Measurements from ENCODE around the gene PIGV. TPM values are rescaled to one million over a fixed set of nuclear protein-coding genes. Genes with fewer than 3 reads are reported as not detected.
"Not testable (repeated sequence)": the region's sequence is repeated elsewhere in the genome, so short reads cannot be mapped to it uniquely, and the experiment has no call there.

PIGV gene
- total and polyA plus RNA-seq, 9 donors = 9.2 to 15.4 (median 10.9) TPM

- peak; percentile 55 to 69 (median 63) for DNase-seq
- H3K9me3 ChIP-seq = no peaks in the 10 kb centered on the region
- H3K4me1 ChIP-seq (ENCODE audit: insufficient read depth) = peaks cover 6% of the 10 kb centered on the region
- WGBS, 3 donors = 3 to 17% (median 9%) methylated on average over 5 of the region's 5 CpGs
- no peaks in the 10 kb centered on the region for H3K27me3 ChIP-seq
- peak overlapping the region in 1 of 2 donors; percentile 4 for H3K27ac ChIP-seq
- no peak overlapping the region for H3K4me3 ChIP-seq
- intact Hi-C loops (cut with DNase I) = no loop called here
- no peak for TF ChIP-seq CTCF (IDR thresholded peaks at IDR 0.05)
- no peak for TF ChIP-seq EP300 (IDR thresholded peaks at IDR 0.05)
- TF ChIP-seq POLR2A (IDR thresholded peaks at IDR 0.05) = no peak
- H3K36me3 ChIP-seq = no peaks in the 10 kb centered on the region
Observed at GRCh38 chr1:26799479-26800142, 11.9 kb downstream of the PIGV start.

GRCh38 chr1:26803932-26804331 lies 16.2 kb downstream of the PIGV start:
- 94 to 97% (median 96%) methylated on average over 12 to 29 of the region's 36 CpGs for WGBS, 3 donors
- not testable (repeated sequence) for H3K4me3 ChIP-seq, DNase-seq

DNA sequence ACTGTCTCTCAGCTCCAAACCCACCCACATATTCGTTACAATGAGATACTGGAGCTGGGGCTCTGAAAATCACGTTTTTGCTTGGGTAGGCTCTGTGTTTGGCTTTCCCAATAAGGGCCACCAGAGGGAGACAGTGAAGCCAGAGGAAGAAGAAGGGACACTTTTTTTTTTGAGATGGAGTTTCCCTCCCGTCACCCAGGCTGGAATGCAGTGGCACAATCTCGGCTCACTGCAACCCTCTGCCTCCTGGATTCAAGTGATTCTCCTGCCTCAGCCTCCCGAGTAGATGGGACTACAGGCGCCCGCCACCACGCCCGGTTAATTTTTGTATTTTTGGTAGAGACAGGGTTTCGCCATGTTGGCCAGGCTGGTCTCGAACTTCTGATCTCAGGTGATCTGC lies 22.4 kb downstream of the PIGV start:
- H3K36me3 ChIP-seq; H3K9me3 ChIP-seq; H3K4me3 ChIP-seq; H3K27ac ChIP-seq; H3K4me1 ChIP-seq (ENCODE audit: insufficient read depth); H3K27me3 ChIP-seq: not testable (repeated sequence)
- intact Hi-C loops (cut with DNase I) = loop anchor here in 1 of 4 donors (5.0 kb wide), 1 partner anchor 67 kb away; no protein-coding TSS in a partner anchor
- peak; percentile 48 to 50 (median 49) for TF ChIP-seq CTCF (IDR thresholded peaks at IDR 0.05)
- DNase-seq = peak; percentile 46 to 74 (median 57)
- WGBS, 3 donors = 53 to 57% (median 56%) methylated on average over 11 of the region's 11 CpGs

More at GRCh38 chr1:26803932-26804331, 16.2 kb downstream of the PIGV start:
- intact Hi-C loops (cut with DNase I); H3K27me3 ChIP-seq; H3K36me3 ChIP-seq; H3K4me1 ChIP-seq (ENCODE audit: insufficient read depth); H3K27ac ChIP-seq; H3K9me3 ChIP-seq: not testable (repeated sequence)

- intact Hi-C loops (cut with DNase I) = loop anchor here in 1 of 4 donors (5.0 kb wide), 1 partner anchor 66 kb away; no protein-coding TSS in a partner anchor
- WGBS, 3 donors = 73 to 81% (median 75%) methylated on average over 4 of the region's 4 CpGs
- Histone ChIP-seq H3K4me1 (ENCODE audit: insufficient read depth) (no peaks in the 10 kb centered on the region), H3K4me3 (no peak overlapping the region), H3K27ac (no peak overlapping the region), H3K27me3 (no peaks in the 10 kb centered on the region), H3K36me3 (no peaks in the 10 kb centered on the region), H3K9me3 (no peaks in the 10 kb centered on the region)
- no peak for DNase-seq
- TF ChIP-seq CTCF (IDR thresholded peaks at IDR 0.05) (no peak), EP300 (IDR thresholded peaks at IDR 0.05) (no peak)
Observed at GRCh38 chr1:26811057-26811456, 23.3 kb downstream of the PIGV start.

DNA sequence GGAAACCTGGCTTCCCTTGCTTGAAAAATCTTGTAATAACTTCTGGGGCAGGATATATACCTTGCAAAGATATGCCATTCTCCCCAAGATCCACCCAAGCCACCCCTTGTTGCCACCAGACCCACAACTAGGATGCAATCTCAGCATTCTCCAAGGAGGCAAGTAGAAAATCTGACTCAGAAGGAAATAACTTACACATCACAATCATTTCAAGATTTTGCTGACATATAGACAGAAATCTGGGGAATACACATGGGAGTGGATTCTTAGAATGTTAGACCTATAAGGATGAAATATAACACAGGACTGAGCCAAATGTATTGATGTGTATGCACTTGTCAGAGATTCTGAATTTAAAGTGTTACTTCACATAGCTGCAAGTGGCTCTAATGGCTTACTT lies 24.0 kb downstream of the PIGV start:
- DNase-seq = no peak

More for the DNA sequence above, 24.0 kb downstream of the PIGV start:
- no peak overlapping the region for H3K4me3 ChIP-seq
- no peaks in the 10 kb centered on the region for H3K27me3 ChIP-seq
- no peaks in the 10 kb centered on the region for H3K36me3 ChIP-seq
- intact Hi-C loops (cut with DNase I) = loop anchor here in 1 of 4 donors (5.0 kb wide), 1 partner anchor 66 kb away; no protein-coding TSS in a partner anchor
- H3K4me1 ChIP-seq (ENCODE audit: insufficient read depth) = no peaks in the 10 kb centered on the region
- no peak for TF ChIP-seq POLR2A (IDR thresholded peaks at IDR 0.05)
- TF ChIP-seq EP300 (IDR thresholded peaks at IDR 0.05) = no peak
- no peak for TF ChIP-seq CTCF (IDR thresholded peaks at IDR 0.05)
- H3K27ac ChIP-seq = no peak overlapping the region
- H3K9me3 ChIP-seq = no peaks in the 10 kb centered on the region

All from ovary (tissue), 9 donors.